ENCODE measurements around the gene NKX6-2.

Gene NKX6-2

DNA sequence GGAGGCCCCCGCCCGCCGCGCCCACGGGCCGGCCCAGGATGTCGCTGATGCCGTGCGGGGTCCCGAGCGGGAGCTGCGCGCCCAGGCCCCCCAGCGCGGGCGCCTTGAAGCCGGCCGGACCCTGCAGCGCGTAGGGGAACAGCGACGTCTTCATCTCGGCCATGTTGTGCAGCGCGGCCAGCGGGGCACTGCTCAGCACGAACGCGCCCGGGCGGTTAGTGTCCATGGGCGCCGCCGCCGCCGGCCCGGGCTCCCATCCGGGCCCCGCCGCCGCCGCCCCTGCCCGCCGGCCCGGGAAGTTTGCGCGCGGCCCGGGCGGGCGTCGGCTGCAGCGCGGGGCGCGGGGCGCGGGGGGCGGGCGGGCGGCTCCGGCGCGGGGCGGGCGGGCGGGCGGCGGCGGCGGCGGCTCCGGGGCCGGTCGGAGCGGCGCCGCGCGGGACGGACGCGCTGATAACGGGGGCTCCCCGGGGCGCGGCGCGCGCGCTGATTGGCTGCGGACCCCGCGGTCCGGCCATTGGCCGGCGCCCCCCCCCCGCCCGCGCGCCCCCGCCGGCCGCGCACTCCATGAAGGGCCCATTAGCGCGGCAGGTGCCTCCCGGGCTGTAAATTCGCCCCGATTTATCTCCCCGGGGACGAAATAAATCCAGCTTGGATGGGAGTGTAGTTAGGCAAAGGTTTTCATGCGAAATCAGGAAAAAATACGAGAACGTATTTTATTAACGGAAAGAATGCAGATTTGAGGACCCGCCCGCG is at the start of gene NKX6-2:
Gene NKX6-2 (minus strand): TSS at position 425 of the 753 bp plus-strand sequence. CDS start 199 bp downstream, at position 226.
- ChIA-PET POLR2A (no interaction called here), CTCF (interaction anchor here (0.5 kb wide), 1 partner anchor 17 kb away, joined by 3 read pairs; no protein-coding TSS in a partner anchor)
- Histone ChIP-seq H3K9me3 (ENCODE audit: control insufficient read depth, insufficient read depth, low read depth, low read length) (no peaks in the 10 kb centered on the region), H3K27ac (ENCODE audit: extremely low read depth, low read depth, low read length) (no peak within 1 kb of the TSS; the same call in 1 of the 2 replicates), H3K4me3 (ENCODE audit: low read depth, low read length) (peak within 1 kb of the TSS; percentile 6; the same call in 1 of the 2 replicates), H3K4me1 (ENCODE audit: control insufficient read depth, insufficient read depth, low read length) (peaks cover 3% of the 10 kb centered on the region), H3K36me3 (ENCODE audit: control insufficient read depth in 2 of 2, insufficient read depth in 1 of 2, low read length in 2 of 2) (no peaks in the 10 kb centered on the region)
- TF ChIP-seq, protein P1, sequence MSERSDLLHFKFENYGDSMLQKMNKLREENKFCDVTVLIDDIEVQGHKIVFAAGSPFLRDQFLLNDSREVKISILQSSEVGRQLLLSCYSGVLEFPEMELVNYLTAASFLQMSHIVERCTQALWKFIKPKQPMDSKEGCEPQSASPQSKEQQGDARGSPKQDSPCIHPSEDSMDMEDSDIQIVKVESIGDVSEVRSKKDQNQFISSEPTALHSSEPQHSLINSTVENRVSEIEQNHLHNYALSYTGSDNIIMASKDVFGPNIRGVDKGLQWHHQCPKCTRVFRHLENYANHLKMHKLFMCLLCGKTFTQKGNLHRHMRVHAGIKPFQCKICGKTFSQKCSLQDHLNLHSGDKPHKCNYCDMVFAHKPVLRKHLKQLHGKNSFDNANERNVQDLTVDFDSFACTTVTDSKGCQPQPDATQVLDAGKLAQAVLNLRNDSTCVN (tag by site-specific recombination; optimal IDR thresholded peaks at IDR 0.05): no peak
- peak; percentile 57 for TF ChIP-seq ZIC2 (tag by site-specific recombination; IDR thresholded peaks at IDR 0.05)
- TF ChIP-seq ZNF335 (tag by site-specific recombination; conservative IDR thresholded peaks at IDR 0.05): peak; percentile 55

DNA sequence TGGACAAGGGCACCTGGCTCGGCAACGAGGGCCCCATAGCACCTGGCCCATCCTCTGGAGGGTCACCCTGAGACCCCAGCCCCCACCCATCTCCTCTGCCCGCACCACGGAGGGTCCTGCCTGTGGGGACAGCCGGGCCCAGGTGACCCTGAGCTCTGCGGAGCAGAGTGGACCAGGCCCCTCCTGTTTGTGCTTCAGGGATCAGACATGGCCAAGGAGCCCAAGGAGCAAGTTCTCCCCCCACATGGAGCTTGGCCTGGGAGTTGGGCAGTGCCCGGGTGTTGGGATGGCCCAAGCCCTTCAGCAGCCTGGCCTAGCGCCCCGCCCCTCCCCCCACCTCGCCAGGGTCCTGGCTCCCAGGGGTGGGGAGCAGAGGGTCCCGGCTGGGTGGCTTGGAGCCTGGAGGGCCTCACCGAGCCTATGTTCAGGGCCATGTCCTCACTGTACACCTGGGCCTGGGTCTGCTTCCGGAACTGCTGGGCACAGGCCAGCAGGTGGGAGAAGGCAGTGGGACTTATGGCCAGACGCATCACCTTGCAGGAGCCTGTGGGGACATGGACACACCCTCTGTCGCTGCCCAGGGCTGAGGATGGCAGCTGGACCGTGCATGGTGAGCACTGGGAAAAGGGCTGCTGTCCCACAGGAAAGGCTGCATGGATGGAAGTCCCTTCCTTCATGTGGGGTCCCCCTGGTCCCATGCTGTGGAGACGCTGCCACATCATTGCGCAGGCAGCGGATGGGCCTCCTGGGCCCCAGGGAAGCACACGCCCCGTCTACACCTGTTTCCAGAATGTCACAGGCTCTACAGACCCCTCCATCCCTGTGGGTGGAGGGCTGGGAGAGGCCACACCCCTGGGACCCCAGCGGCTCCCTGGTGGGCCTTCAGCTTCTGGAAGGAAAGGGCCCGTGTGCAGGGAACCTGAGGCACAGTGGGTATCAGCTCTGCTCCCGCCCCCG is 49.2 kb upstream of the NKX6-2 start:
- Histone ChIP-seq H3K9me3 (ENCODE audit: control insufficient read depth, insufficient read depth, low read depth, low read length) (no peaks in the 10 kb centered on the region), H3K4me3 (ENCODE audit: low read depth, low read length) (no peak overlapping the region), H3K4me1 (ENCODE audit: control insufficient read depth, insufficient read depth, low read length) (no peaks in the 10 kb centered on the region), H3K27ac (ENCODE audit: extremely low read depth, low read depth, low read length) (no peak overlapping the region), H3K36me3 (ENCODE audit: control insufficient read depth in 2 of 2, insufficient read depth in 1 of 2, low read length in 2 of 2) (no peaks in the 10 kb centered on the region)
- TF ChIP-seq, protein P2, sequence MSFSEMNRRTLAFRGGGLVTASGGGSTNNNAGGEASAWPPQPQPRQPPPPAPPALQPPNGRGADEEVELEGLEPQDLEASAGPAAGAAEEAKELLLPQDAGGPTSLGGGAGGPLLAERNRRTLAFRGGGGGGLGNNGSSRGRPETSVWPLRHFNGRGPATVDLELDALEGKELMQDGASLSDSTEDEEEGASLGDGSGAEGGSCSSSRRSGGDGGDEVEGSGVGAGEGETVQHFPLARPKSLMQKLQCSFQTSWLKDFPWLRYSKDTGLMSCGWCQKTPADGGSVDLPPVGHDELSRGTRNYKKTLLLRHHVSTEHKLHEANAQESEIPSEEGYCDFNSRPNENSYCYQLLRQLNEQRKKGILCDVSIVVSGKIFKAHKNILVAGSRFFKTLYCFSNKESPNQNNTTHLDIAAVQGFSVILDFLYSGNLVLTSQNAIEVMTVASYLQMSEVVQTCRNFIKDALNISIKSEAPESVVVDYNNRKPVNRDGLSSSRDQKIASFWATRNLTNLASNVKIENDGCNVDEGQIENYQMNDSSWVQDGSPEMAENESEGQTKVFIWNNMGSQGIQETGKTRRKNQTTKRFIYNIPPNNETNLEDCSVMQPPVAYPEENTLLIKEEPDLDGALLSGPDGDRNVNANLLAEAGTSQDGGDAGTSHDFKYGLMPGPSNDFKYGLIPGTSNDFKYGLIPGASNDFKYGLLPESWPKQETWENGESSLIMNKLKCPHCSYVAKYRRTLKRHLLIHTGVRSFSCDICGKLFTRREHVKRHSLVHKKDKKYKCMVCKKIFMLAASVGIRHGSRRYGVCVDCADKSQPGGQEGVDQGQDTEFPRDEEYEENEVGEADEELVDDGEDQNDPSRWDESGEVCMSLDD (tag by site-specific recombination; IDR thresholded peaks at IDR 0.05): no peak
- TF ChIP-seq ZNF530 (tag by site-specific recombination; IDR thresholded peaks at IDR 0.05; ENCODE audit: low read depth): no peak
- TF ChIP-seq ZNF677 (tag by site-specific recombination; IDR thresholded peaks at IDR 0.05): no peak
- TF ChIP-seq, protein P3, sequence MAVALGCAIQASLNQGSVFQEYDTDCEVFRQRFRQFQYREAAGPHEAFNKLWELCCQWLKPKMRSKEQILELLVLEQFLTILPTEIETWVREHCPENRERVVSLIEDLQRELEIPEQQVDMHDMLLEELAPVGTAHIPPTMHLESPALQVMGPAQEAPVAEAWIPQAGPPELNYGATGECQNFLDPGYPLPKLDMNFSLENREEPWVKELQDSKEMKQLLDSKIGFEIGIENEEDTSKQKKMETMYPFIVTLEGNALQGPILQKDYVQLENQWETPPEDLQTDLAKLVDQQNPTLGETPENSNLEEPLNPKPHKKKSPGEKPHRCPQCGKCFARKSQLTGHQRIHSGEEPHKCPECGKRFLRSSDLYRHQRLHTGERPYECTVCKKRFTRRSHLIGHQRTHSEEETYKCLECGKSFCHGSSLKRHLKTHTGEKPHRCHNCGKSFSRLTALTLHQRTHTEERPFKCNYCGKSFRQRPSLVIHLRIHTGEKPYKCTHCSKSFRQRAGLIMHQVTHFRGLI (tag by site-specific recombination; IDR thresholded peaks at IDR 0.05): no peak
- no peak for TF ChIP-seq ZSCAN30 (tag by site-specific recombination; IDR thresholded peaks at IDR 0.05)
- TF ChIP-seq ZNF274 (IDR thresholded peaks at IDR 0.05; ENCODE audit: low read length): no peak
- no peak for TF ChIP-seq ZNF274 (tag by site-specific recombination; IDR thresholded peaks at IDR 0.05; ENCODE audit: borderline replicate concordance)
- TF ChIP-seq, protein P4, sequence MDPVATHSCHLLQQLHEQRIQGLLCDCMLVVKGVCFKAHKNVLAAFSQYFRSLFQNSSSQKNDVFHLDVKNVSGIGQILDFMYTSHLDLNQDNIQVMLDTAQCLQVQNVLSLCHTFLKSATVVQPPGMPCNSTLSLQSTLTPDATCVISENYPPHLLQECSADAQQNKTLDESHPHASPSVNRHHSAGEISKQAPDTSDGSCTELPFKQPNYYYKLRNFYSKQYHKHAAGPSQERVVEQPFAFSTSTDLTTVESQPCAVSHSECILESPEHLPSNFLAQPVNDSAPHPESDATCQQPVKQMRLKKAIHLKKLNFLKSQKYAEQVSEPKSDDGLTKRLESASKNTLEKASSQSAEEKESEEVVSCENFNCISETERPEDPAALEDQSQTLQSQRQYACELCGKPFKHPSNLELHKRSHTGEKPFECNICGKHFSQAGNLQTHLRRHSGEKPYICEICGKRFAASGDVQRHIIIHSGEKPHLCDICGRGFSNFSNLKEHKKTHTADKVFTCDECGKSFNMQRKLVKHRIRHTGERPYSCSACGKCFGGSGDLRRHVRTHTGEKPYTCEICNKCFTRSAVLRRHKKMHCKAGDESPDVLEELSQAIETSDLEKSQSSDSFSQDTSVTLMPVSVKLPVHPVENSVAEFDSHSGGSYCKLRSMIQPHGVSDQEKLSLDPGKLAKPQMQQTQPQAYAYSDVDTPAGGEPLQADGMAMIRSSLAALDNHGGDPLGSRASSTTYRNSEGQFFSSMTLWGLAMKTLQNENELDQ (tag by site-specific recombination; IDR thresholded peaks at IDR 0.05; ENCODE audit: low read depth): no peak
- TF ChIP-seq, protein P5, sequence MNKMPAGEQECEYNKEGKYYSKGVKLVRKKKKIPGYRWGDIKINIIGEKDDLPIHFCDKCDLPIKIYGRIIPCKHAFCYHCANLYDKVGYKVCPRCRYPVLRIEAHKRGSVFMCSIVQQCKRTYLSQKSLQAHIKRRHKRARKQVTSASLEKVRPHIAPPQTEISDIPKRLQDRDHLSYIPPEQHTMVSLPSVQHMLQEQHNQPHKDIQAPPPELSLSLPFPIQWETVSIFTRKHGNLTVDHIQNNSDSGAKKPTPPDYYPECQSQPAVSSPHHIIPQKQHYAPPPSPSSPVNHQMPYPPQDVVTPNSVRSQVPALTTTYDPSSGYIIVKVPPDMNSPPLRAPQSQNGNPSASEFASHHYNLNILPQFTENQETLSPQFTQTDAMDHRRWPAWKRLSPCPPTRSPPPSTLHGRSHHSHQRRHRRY (tag by site-specific recombination; IDR thresholded peaks at IDR 0.05): no peak
- no peak for TF ChIP-seq ZBTB1 (tag by site-specific recombination; IDR thresholded peaks at IDR 0.05)
- no peak for TF ChIP-seq ZNF350 (tag by site-specific recombination; IDR thresholded peaks at IDR 0.05)
- TF ChIP-seq, protein P6, sequence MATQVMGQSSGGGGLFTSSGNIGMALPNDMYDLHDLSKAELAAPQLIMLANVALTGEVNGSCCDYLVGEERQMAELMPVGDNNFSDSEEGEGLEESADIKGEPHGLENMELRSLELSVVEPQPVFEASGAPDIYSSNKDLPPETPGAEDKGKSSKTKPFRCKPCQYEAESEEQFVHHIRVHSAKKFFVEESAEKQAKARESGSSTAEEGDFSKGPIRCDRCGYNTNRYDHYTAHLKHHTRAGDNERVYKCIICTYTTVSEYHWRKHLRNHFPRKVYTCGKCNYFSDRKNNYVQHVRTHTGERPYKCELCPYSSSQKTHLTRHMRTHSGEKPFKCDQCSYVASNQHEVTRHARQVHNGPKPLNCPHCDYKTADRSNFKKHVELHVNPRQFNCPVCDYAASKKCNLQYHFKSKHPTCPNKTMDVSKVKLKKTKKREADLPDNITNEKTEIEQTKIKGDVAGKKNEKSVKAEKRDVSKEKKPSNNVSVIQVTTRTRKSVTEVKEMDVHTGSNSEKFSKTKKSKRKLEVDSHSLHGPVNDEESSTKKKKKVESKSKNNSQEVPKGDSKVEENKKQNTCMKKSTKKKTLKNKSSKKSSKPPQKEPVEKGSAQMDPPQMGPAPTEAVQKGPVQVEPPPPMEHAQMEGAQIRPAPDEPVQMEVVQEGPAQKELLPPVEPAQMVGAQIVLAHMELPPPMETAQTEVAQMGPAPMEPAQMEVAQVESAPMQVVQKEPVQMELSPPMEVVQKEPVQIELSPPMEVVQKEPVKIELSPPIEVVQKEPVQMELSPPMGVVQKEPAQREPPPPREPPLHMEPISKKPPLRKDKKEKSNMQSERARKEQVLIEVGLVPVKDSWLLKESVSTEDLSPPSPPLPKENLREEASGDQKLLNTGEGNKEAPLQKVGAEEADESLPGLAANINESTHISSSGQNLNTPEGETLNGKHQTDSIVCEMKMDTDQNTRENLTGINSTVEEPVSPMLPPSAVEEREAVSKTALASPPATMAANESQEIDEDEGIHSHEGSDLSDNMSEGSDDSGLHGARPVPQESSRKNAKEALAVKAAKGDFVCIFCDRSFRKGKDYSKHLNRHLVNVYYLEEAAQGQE (tag by site-specific recombination; IDR thresholded peaks at IDR 0.05): no peak
- TF ChIP-seq ZNF211 (tag by site-specific recombination; IDR thresholded peaks at IDR 0.05; ENCODE audit: low read depth): no peak
- TF ChIP-seq ZFHX2 (tag by site-specific recombination; conservative IDR thresholded peaks at IDR 0.05): no peak
- TF ChIP-seq RBAK (tag by site-specific recombination; IDR thresholded peaks at IDR 0.05): no peak
- ChIA-PET POLR2A (no interaction called here), CTCF (interaction anchor here (0.7 kb wide), 1 partner anchor 103 kb away, joined by 3 read pairs; no protein-coding TSS in a partner anchor)

Data from HEK293 (cell line).